Neural progenitor cell (in vitro differentiated cells): ENCODE data around the gene PRAMEF2. TPM values are rescaled to one million over a fixed set of nuclear protein-coding genes. Genes with fewer than 3 reads are reported as not detected.
"Not testable (repeated sequence)": the region's sequence is repeated elsewhere in the genome, so short reads cannot be mapped to it uniquely, and the experiment has no call there.

Source experiments
- DNase-seq: peaks from one replicate; pipeline ENCODE4 v3.0.0-alpha.2; 2016; ENCODE audit warnings: low spot score
- H2AFZ ChIP-seq: fragments of 200-600 bp; sonication (generic); replicated peaks from 2 replicates; pipeline ENCODE4 v1.6.1; 2016; ENCODE audit warnings: antibody characterized with exemption
- H3F3A ChIP-seq: fragments of 200-600 bp; sonication (generic); 2 replicates; pipeline ENCODE4 v1.6.1; 2016; ENCODE audit warnings: antibody characterized with exemption, low read depth
- H3K27ac ChIP-seq: fragments of 200-600 bp; sonication (generic); 2 replicates; pipeline ENCODE4 v1.5.1; 2016; ENCODE audit warnings: mild to moderate bottlenecking
- H3K27me3 ChIP-seq: fragments of 200-600 bp; sonication (generic); 2 replicates; pipeline ENCODE4 v1.6.1; 2016; ENCODE audit warnings: mild to moderate bottlenecking, moderate library complexity
- H3K36me3 ChIP-seq: fragments of 200-600 bp; sonication (generic); 2 replicates; pipeline ENCODE4 v1.5.1; 2016
- H3K4me1 ChIP-seq: fragments of 200-600 bp; sonication (generic); 2 replicates; pipeline ENCODE4 v1.6.1; 2016; ENCODE audit warnings: mixed run types
- H3K4me2 ChIP-seq: fragments of 200-600 bp; sonication (generic); 2 replicates; pipeline ENCODE4 v1.6.1; 2016
- H3K4me3 ChIP-seq: fragments of 200-600 bp; sonication (generic); 2 replicates; pipeline ENCODE4 v1.5.1; 2016
- H3K79me2 ChIP-seq: fragments of 200-600 bp; sonication (generic); 2 replicates; pipeline ENCODE4 v1.6.1; 2016; ENCODE audit warnings: low read depth
- H3K9ac ChIP-seq: fragments of 200-600 bp; sonication (generic); 2 replicates; pipeline ENCODE4 v1.6.1; 2016
- H3K9me3 ChIP-seq: fragments of 200-600 bp; sonication (generic); 2 replicates; pipeline ENCODE4 v1.5.1; 2016; ENCODE audit warnings: low read depth
- H4K20me1 ChIP-seq: fragments of 200-600 bp; sonication (generic); 2 replicates; pipeline ENCODE4 v1.6.1; 2016; ENCODE audit warnings: low read depth
- H3K27ac Mint-ChIP-seq: 3 replicates; pipeline ENCODE4 v1.8.0; 2021; ENCODE audit warnings: mixed read lengths
- H3K27me3 Mint-ChIP-seq: 2 replicates; pipeline ENCODE4 v1.8.0; 2022; ENCODE audit warnings: low read depth, mild to moderate bottlenecking, inconsistent platforms, moderate library complexity, mixed read lengths; ENCODE audit not compliant: insufficient read depth
- H3K36me3 Mint-ChIP-seq: 3 replicates; pipeline ENCODE4 v1.8.0; 2021; ENCODE audit warnings: mixed read lengths
- H3K4me1 Mint-ChIP-seq: 3 replicates; pipeline ENCODE4 v1.8.0; 2021; ENCODE audit warnings: mixed read lengths
- H3K4me3 Mint-ChIP-seq: 3 replicates; pipeline ENCODE4 v1.8.0; 2021; ENCODE audit warnings: mild to moderate bottlenecking, moderate library complexity, mixed read lengths
- H3K9me3 Mint-ChIP-seq: 3 replicates; pipeline ENCODE4 v1.8.0; 2020; ENCODE audit warnings: mixed read lengths
- total RNA-seq: library from RNA; depleted of rRNA; stranded (reverse); fragments of >200 nt; gene quantifications from 2 replicates; pipeline ENCODE4 v1.2.3, GENCODE V29; 2015; ENCODE audit warnings: low replicate concordance

Gene PRAMEF2
- total RNA-seq, 1 donor from 2014 or later, result not detected

GRCh38 chr1:12899186-12899585, 42.3 kb downstream of the PRAMEF2 start:
- H3K9me3 ChIP-seq, H3K9ac ChIP-seq, H3K4me3 ChIP-seq, DNase-seq, H3K36me3 ChIP-seq, H3K4me1 Mint-ChIP-seq, H3K4me1 ChIP-seq, H3K27ac ChIP-seq, H3K36me3 Mint-ChIP-seq, H3K4me3 Mint-ChIP-seq, H3K27ac Mint-ChIP-seq, H3K79me2 ChIP-seq, H3K27me3 Mint-ChIP-seq, H3K27me3 ChIP-seq, H2AFZ ChIP-seq, H4K20me1 ChIP-seq, H3K9me3 Mint-ChIP-seq, H3F3A ChIP-seq, H3K4me2 ChIP-seq: not testable (repeated sequence)

- not testable (repeated sequence) for H3K79me2 ChIP-seq, DNase-seq, H4K20me1 ChIP-seq, H3K27me3 Mint-ChIP-seq, H3K36me3 Mint-ChIP-seq, H3K4me1 Mint-ChIP-seq, H3K27ac Mint-ChIP-seq, H3K4me2 ChIP-seq, H3K27me3 ChIP-seq, H3K36me3 ChIP-seq, H3K4me3 Mint-ChIP-seq, H3F3A ChIP-seq, H2AFZ ChIP-seq, H3K9ac ChIP-seq, H3K4me3 ChIP-seq, H3K9me3 Mint-ChIP-seq, H3K4me1 ChIP-seq, H3K27ac ChIP-seq, H3K9me3 ChIP-seq
Measured at GRCh38 chr1:12903793-12904572, 47.1 kb downstream of the PRAMEF2 start.

Other genes starting within 250 kb of the PRAMEF2 start
- gene DHRS3, start 238.9 kb upstream of the PRAMEF2 start, total RNA-seq, result 2.5 and 4.3 TPM in 2 replicates
- gene AADACL4, start 213.0 kb upstream of the PRAMEF2 start, total RNA-seq, result not detected in 2 replicates
- not detected in 2 replicates for gene AADACL3, start 141.0 kb upstream of the PRAMEF2 start, total RNA-seq
- not detected in 2 replicates for gene CFAP107, start 110.9 kb upstream of the PRAMEF2 start, total RNA-seq
- not detected in 2 replicates for gene PRAMEF12, start 83.3 kb upstream of the PRAMEF2 start, total RNA-seq
- gene PRAMEF1, start 65.7 kb upstream of the PRAMEF2 start, total RNA-seq, result not detected in 2 replicates
- not detected in 2 replicates for gene PRAMEF11, start 25.7 kb upstream of the PRAMEF2 start, total RNA-seq
- gene HNRNPCL1, start 8.4 kb upstream of the PRAMEF2 start, total RNA-seq, result not detected in 2 replicates
- gene PRAMEF4, start 29.1 kb downstream of the PRAMEF2 start, total RNA-seq, result not detected in 2 replicates
- gene PRAMEF10, start 41.2 kb downstream of the PRAMEF2 start, total RNA-seq, result not detected in 2 replicates
- gene PRAMEF7, start 59.5 kb downstream of the PRAMEF2 start, total RNA-seq, result not detected in 2 replicates
- not detected in 2 replicates for gene PRAMEF6, start 90.5 kb downstream of the PRAMEF2 start, total RNA-seq
- gene PRAMEF27, start 199.5 kb downstream of the PRAMEF2 start, total RNA-seq, result not detected in 2 replicates
- gene HNRNPCL3, start 203.7 kb downstream of the PRAMEF2 start, total RNA-seq, result not detected in 2 replicates
- not detected in 2 replicates for gene PRAMEF25, start 213.7 kb downstream of the PRAMEF2 start, total RNA-seq